KG1 (cell line): ENCODE results near the gene PMPCA.

Experiments used
- DNase-seq: peaks from one replicate; lab custom pipeline; 2025; lab: John Stamatoyannopoulos, UW

The PMPCA gene

GRCh38 chr9:136373300-136374182 lies 36.9 kb upstream of the PMPCA start, which contains the start of gene CARD9:
Gene CARD9, minus strand, starts transcription at chr9:136373669. Its CDS starts 1,591 bp downstream, at chr9:136372078.
- no peak for DNase-seq

GRCh38 chr9:136374183-136374575 lies 36.3 kb upstream of the PMPCA start:
- DNase-seq: no peak

- DNase-seq: no peak
These were observed 35.4 kb upstream of the PMPCA start for GRCh38 chr9:136375096-136375495.

GRCh38 chr9:136376457-136376856 lies 34.0 kb upstream of the PMPCA start:
- no peak for DNase-seq

GRCh38 chr9:136377341-136378169 lies 32.9 kb upstream of the PMPCA start:
- DNase-seq: no peak

GRCh38 chr9:136378170-136379002 lies 32.1 kb upstream of the PMPCA start:
- DNase-seq: no peak

- no peak for DNase-seq
These were observed 31.5 kb upstream of the PMPCA start for GRCh38 chr9:136379003-136379287.

- no peak for DNase-seq
These were observed 31.1 kb upstream of the PMPCA start for GRCh38 chr9:136379401-136379800.

- DNase-seq: no peak
These were observed 30.6 kb upstream of the PMPCA start for GRCh38 chr9:136379891-136380290.

- no peak for DNase-seq
These were observed 30.1 kb upstream of the PMPCA start for GRCh38 chr9:136380381-136380780.

- no peak for DNase-seq
These were observed 29.1 kb upstream of the PMPCA start for GRCh38 chr9:136381311-136381710.

GRCh38 chr9:136381966-136382513 lies 28.4 kb upstream of the PMPCA start:
- no peak for DNase-seq

- no peak for DNase-seq
These were observed 27.0 kb upstream of the PMPCA start for GRCh38 chr9:136383436-136383835.

- no peak for DNase-seq
These were observed 25.4 kb upstream of the PMPCA start for GRCh38 chr9:136385015-136385414.

- no peak for DNase-seq
These were observed 24.4 kb upstream of the PMPCA start for GRCh38 chr9:136386018-136386417.

- DNase-seq: no peak
These were observed 23.2 kb upstream of the PMPCA start for GRCh38 chr9:136387217-136387616.

GRCh38 chr9:136389396-136389795 lies 21.1 kb upstream of the PMPCA start:
- DNase-seq: no peak

GRCh38 chr9:136391737-136392537 lies 18.5 kb upstream of the PMPCA start:
- no peak for DNase-seq

- no peak for DNase-seq
These were observed 17.7 kb upstream of the PMPCA start for GRCh38 chr9:136392538-136393449.

- DNase-seq: no peak
These were observed 16.9 kb upstream of the PMPCA start for GRCh38 chr9:136393531-136393930.
